ENCODE data around the gene HS3ST5. TPM values are rescaled to one million over a fixed set of nuclear protein-coding genes. Genes with fewer than 3 reads are reported as not detected.

The HS3ST5 gene, protein sequence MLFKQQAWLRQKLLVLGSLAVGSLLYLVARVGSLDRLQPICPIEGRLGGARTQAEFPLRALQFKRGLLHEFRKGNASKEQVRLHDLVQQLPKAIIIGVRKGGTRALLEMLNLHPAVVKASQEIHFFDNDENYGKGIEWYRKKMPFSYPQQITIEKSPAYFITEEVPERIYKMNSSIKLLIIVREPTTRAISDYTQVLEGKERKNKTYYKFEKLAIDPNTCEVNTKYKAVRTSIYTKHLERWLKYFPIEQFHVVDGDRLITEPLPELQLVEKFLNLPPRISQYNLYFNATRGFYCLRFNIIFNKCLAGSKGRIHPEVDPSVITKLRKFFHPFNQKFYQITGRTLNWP
- total RNA-seq = under 0.01 and 0.06 TPM in 2 replicates

DNA sequence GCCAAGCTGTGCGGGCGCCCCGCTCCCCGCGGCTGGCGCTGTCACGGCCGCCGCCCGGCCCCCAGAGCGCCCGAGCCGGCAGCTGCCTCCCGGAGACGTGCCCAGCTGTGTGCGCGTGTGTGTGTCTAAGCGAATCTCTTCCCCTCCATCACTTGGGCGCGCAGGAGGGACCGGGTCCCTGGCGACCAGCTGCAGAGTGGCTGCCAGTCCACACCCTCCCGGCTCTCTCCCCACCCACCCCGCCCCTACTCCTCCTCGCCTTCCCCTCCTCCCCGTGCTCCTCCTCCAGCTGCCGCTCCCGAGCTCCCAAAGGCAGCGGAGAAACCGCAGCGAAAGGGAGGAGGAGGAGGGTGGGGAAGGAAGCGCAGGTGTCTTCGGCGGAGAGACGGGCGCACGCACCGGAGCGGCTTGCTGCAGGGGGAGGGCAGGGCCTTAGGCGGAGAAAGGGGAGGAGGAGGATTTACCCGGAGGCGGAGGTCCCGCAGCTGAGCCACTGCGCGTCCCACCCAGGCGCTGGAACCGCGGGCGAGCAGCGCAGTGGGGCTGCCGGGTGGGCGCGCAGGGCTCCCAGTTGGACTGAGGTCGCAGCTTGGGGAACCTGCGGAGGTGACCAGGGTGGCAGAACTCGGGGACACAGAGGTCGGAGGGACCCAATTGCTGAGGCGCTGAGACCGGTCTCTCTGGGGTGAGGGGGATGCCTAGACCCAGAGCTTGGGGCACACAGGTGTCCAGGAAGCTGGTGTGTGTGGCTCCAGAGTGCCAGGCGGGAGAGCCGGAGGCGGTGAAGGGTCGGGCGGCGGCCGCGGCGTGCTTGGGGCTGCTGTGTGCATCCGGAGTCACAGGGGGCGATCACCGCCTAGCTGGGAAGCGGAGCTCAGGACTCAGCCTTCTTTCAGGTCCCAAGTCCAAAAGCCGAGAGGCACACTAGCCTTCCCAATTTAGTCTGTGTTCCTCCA lies at the start of gene HS3ST5:
Gene HS3ST5, minus strand, starts transcription at position 198 of the 956 bp plus-strand sequence. CDS start 280,178 bp downstream, outside the sequence.

Data from aortic smooth muscle cell (primary cell).